Forelimb muscle (tissue), 1 donor: ENCODE data around the gene METTL22. TPM values are rescaled to one million over a fixed set of nuclear protein-coding genes. Genes with fewer than 3 reads are reported as not detected.

Experiments used
- DNase-seq: peaks from one replicate; pipeline ENCODE4 v3.0.0-alpha.2; 2013; ENCODE audit warnings: low read depth
- polyA plus RNA-seq: library from polyadenylated mRNA; unstranded; fragments of 120-200 nt; gene quantifications from one replicate; pipeline ENCODE4 v1.2.1, GENCODE V29; 2013; ENCODE audit not compliant: insufficient read length

METTL22 gene
- polyA plus RNA-seq, 1 donor = 22.1 TPM

- DNase-seq = no peak
These were observed 70.2 kb downstream of the METTL22 start for GRCh38 chr16:8691728-8692127.

GRCh38 chr16:8694795-8695728 is 73.6 kb downstream of the METTL22 start:
- no peak for DNase-seq

- DNase-seq = no peak
These were observed 75.4 kb downstream of the METTL22 start for GRCh38 chr16:8696880-8697279.

- DNase-seq = no peak
These were observed 76.5 kb downstream of the METTL22 start for GRCh38 chr16:8697965-8698364.

Other genes starting within 250 kb of the METTL22 start
- gene TMEM114, start 31.2 kb upstream of the METTL22 start, polyA plus RNA-seq = not detected
- gene ABAT, start 52.9 kb downstream of the METTL22 start, polyA plus RNA-seq = 17.7 TPM
- 10.5 TPM for gene TMEM186, start 175.9 kb downstream of the METTL22 start, polyA plus RNA-seq
- gene PMM2, start 176.1 kb downstream of the METTL22 start, polyA plus RNA-seq = 17.1 TPM
- gene CARHSP1, start 247.3 kb downstream of the METTL22 start, polyA plus RNA-seq = 100 TPM